HG03280 (cell line): ENCODE results near the gene F8.
"Not testable (repeated sequence)": the region's sequence is repeated elsewhere in the genome, so short reads cannot be mapped to it uniquely, and the experiment has no call there.

Source experiments
- ATAC-seq: cut with Tn5 transposase; IDR thresholded peaks from one replicate; pipeline ENCODE4 v1.9.1; 2021; ENCODE audit warnings: mild to moderate bottlenecking, moderate library complexity; ENCODE audit not compliant: unreplicated experiment

Gene F8

GRCh38 chrX:154886069-154886788, 136.3 kb downstream of the F8 start, which contains the start of gene F8A1:
TSS of gene F8A1 (plus strand) at chrX:154886355. CDS start at chrX:154886375, 20 bp downstream.
- ATAC-seq, result peak; percentile 65

- ATAC-seq, result not testable (repeated sequence)
Observed at GRCh38 chrX:154885549-154885948, 137.0 kb downstream of the F8 start.

- ATAC-seq, result not testable (repeated sequence)
Observed at GRCh38 chrX:154885057-154885456, 137.5 kb downstream of the F8 start.

- not testable (repeated sequence) for ATAC-seq
Observed at GRCh38 chrX:154884069-154884468, 138.5 kb downstream of the F8 start.

- no peak for ATAC-seq
Observed at GRCh38 chrX:154873329-154873728, 149.2 kb downstream of the F8 start.

GRCh38 chrX:154868522-154868921, 154.0 kb downstream of the F8 start:
- ATAC-seq, result not testable (repeated sequence)

- no peak for ATAC-seq
Observed at GRCh38 chrX:154855256-154855655, 167.3 kb downstream of the F8 start.

- no peak for ATAC-seq
Observed at GRCh38 chrX:154850957-154851611, 171.4 kb downstream of the F8 start.

- no peak for ATAC-seq
Observed at GRCh38 chrX:154840856-154841255, 181.7 kb downstream of the F8 start.

GRCh38 chrX:154836163-154836562, 186.4 kb downstream of the F8 start:
- no peak for ATAC-seq

GRCh38 chrX:154834562-154834961, 188.0 kb downstream of the F8 start, which contains the start of gene SMIM9:
TSS of gene SMIM9 (minus strand) at chrX:154834662. CDS start at chrX:154830856, 3,806 bp downstream.
- no peak for ATAC-seq

- no peak for ATAC-seq
Observed at GRCh38 chrX:154833746-154834274, 188.7 kb downstream of the F8 start.

GRCh38 chrX:154829926-154830442, 192.5 kb downstream of the F8 start:
- no peak for ATAC-seq

GRCh38 chrX:154829134-154829533, 193.4 kb downstream of the F8 start:
- no peak for ATAC-seq

- no peak for ATAC-seq
Observed at GRCh38 chrX:154828016-154828408, 194.5 kb downstream of the F8 start.

GRCh38 chrX:154827194-154828015, 195.1 kb downstream of the F8 start:
- ATAC-seq, result peak; percentile 93

- not testable (repeated sequence) for ATAC-seq
Observed at GRCh38 chrX:154825586-154825985, 196.9 kb downstream of the F8 start.

- ATAC-seq, result no peak
Observed at GRCh38 chrX:154824638-154825037, 197.9 kb downstream of the F8 start.

GRCh38 chrX:154822029-154822428, 200.5 kb downstream of the F8 start:
- no peak for ATAC-seq

GRCh38 chrX:154821523-154821922, 201.0 kb downstream of the F8 start:
- ATAC-seq, result no peak
